NT2/D1 (cell line): ENCODE measurements around the gene MVK.

Experiments
- DNase-seq: peaks from one replicate; pipeline ENCODE4 v3.0.0-alpha.2; 2011; ENCODE audit warnings: low read depth, low spot score
- H3K27me3 ChIP-seq: 2 replicates; pipeline ENCODE4 v1.6.0; 2011; ENCODE audit warnings: mild to moderate bottlenecking; ENCODE audit not compliant: insufficient read length, insufficient read depth
- H3K36me3 ChIP-seq: 2 replicates; pipeline ENCODE4 v1.6.1; 2011; ENCODE audit warnings: mild to moderate bottlenecking, low read length, mixed read lengths; ENCODE audit not compliant: insufficient read depth, insufficient read length
- H3K4me1 ChIP-seq: 2 replicates; pipeline ENCODE4 v1.5.1; 2011; ENCODE audit not compliant: insufficient read depth, insufficient read length
- H3K4me3 ChIP-seq: 2 replicates; pipeline ENCODE4 v1.5.1; 2011; ENCODE audit warnings: low read depth; ENCODE audit not compliant: insufficient read length
- H3K9ac ChIP-seq: 2 replicates; pipeline ENCODE4 v1.6.0; 2011; ENCODE audit warnings: low read depth; ENCODE audit not compliant: insufficient read length
- H3K9me3 ChIP-seq: 2 replicates; pipeline ENCODE4 v1.5.1; 2011; ENCODE audit warnings: mild to moderate bottlenecking, low read length; ENCODE audit not compliant: insufficient read depth
- SUZ12 ChIP-seq: IDR thresholded peaks from 2 replicates; pipeline ENCODE4 v1.6.1; 2011; ENCODE audit not compliant: insufficient read length, insufficient read depth; ENCODE audit errors: extremely low read depth
- YY1 ChIP-seq: IDR thresholded peaks from 2 replicates; pipeline ENCODE4 v1.6.1; 2011; ENCODE audit not compliant: insufficient read length, insufficient read depth
- ZNF274 ChIP-seq: IDR thresholded peaks from 2 replicates; pipeline ENCODE4 v1.6.1; 2011; ENCODE audit warnings: mild to moderate bottlenecking, low read depth, low read length

MVK gene

DNA sequence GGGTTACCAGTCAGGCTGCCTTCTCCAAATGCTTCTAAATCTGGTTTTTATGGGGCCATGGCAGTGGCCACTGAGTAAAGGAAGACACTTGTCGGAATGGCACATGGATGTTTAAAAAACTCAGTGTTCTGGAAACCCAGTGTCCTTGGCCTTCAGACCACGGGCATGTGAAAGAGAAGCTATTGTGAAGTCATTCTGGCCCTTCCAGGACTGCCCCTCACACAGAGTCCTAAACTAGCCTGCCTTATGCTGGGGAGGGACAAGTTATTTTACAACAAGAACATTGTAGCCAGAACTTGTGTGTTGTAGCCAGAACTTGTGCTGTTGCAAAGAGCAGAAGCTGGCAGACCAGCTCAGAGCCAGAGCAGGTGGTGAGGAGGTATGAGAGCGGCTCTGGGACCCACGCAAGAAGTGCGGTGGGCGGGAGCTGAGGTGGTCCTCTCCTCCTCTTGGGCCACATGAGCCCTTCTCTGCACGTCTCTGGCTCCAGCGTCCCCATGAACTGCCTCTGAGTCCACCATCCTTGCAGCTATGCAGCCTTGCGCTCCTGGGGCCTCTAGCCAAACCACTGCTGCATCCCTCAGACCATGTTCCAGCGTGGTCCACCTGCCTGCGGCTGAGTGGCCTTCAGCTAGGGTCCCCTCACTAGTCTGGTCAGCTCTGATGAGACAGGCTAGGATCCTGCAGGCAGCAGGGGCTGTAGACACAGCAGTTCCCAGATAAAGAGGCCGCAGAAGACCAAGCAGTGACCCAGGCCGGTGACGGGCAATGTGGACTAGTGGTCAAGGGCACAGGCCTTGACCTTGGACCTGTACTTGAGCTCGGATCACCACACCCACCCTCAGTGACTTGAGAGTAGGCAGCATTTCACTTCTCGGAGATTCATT is 32.8 kb upstream of the MVK start:
- Histone ChIP-seq H3K4me3 (no peak overlapping the region), H3K9ac (no peak overlapping the region), H3K36me3 (peaks cover 19% of the 10 kb centered on the region), H3K9me3 (no peaks in the 10 kb centered on the region), H3K4me1 (peaks cover 7% of the 10 kb centered on the region), H3K27me3 (no peaks in the 10 kb centered on the region)
- DNase-seq: no peak
- no peak for TF ChIP-seq ZNF274
- no peak for TF ChIP-seq SUZ12
- TF ChIP-seq YY1: no peak

GRCh38 chr12:109541413-109541726 is 32.2 kb upstream of the MVK start:
- H3K9me3 ChIP-seq: no peaks in the 10 kb centered on the region
- H3K4me1 ChIP-seq: peaks cover 7% of the 10 kb centered on the region
- peaks cover 13% of the 10 kb centered on the region for H3K36me3 ChIP-seq
- H3K27me3 ChIP-seq: no peaks in the 10 kb centered on the region
- no peak overlapping the region for H3K4me3 ChIP-seq
- no peak for TF ChIP-seq SUZ12
- TF ChIP-seq YY1: no peak
- no peak for TF ChIP-seq ZNF274
- no peak overlapping the region for H3K9ac ChIP-seq
- DNase-seq: no peak

GRCh38 chr12:109542014-109542413 is 31.6 kb upstream of the MVK start:
- peaks cover 8% of the 10 kb centered on the region for H3K36me3 ChIP-seq
- no peaks in the 10 kb centered on the region for H3K9me3 ChIP-seq
- no peaks in the 10 kb centered on the region for H3K27me3 ChIP-seq
- H3K4me1 ChIP-seq: peaks cover 7% of the 10 kb centered on the region
- H3K9ac ChIP-seq: no peak overlapping the region
- DNase-seq: no peak
- H3K4me3 ChIP-seq: no peak overlapping the region
- TF ChIP-seq ZNF274 (no peak), SUZ12 (no peak), YY1 (no peak)

GRCh38 chr12:109542876-109543275 is 30.7 kb upstream of the MVK start:
- Histone ChIP-seq H3K9ac (no peak overlapping the region), H3K9me3 (no peaks in the 10 kb centered on the region), H3K36me3 (peaks cover 4% of the 10 kb centered on the region), H3K4me3 (no peak overlapping the region), H3K27me3 (no peaks in the 10 kb centered on the region), H3K4me1 (peaks cover 7% of the 10 kb centered on the region)
- no peak for DNase-seq
- no peak for TF ChIP-seq SUZ12
- no peak for TF ChIP-seq ZNF274
- TF ChIP-seq YY1: no peak

- DNase-seq: no peak
- peaks cover 7% of the 10 kb centered on the region for H3K4me1 ChIP-seq
- TF ChIP-seq ZNF274 (no peak), SUZ12 (no peak), YY1 (no peak)
Measured at GRCh38 chr12:109544955-109545531, 28.6 kb upstream of the MVK start.

GRCh38 chr12:109545826-109546225 is 27.8 kb upstream of the MVK start:
- no peaks in the 10 kb centered on the region for H3K9me3 ChIP-seq
- H3K36me3 ChIP-seq: no peaks in the 10 kb centered on the region
- H3K4me1 ChIP-seq: peaks cover 7% of the 10 kb centered on the region
- no peak for DNase-seq
- H3K4me3 ChIP-seq: no peak overlapping the region
- TF ChIP-seq YY1 (no peak), ZNF274 (no peak), SUZ12 (no peak)
- no peak overlapping the region for H3K9ac ChIP-seq
- no peaks in the 10 kb centered on the region for H3K27me3 ChIP-seq

More at GRCh38 chr12:109544955-109545531, 28.6 kb upstream of the MVK start:
- no peak overlapping the region for H3K4me3 ChIP-seq
- H3K36me3 ChIP-seq: peaks cover under 1% of the 10 kb centered on the region
- no peaks in the 10 kb centered on the region for H3K27me3 ChIP-seq
- no peaks in the 10 kb centered on the region for H3K9me3 ChIP-seq
- H3K9ac ChIP-seq: no peak overlapping the region

- DNase-seq: no peak
- Histone ChIP-seq H3K9ac (no peak overlapping the region), H3K4me3 (no peak overlapping the region), H3K27me3 (no peaks in the 10 kb centered on the region), H3K9me3 (no peaks in the 10 kb centered on the region), H3K36me3 (no peaks in the 10 kb centered on the region), H3K4me1 (peaks cover 7% of the 10 kb centered on the region)
- TF ChIP-seq ZNF274 (no peak), SUZ12 (no peak)
Measured at GRCh38 chr12:109547286-109547685, 26.3 kb upstream of the MVK start.

DNA sequence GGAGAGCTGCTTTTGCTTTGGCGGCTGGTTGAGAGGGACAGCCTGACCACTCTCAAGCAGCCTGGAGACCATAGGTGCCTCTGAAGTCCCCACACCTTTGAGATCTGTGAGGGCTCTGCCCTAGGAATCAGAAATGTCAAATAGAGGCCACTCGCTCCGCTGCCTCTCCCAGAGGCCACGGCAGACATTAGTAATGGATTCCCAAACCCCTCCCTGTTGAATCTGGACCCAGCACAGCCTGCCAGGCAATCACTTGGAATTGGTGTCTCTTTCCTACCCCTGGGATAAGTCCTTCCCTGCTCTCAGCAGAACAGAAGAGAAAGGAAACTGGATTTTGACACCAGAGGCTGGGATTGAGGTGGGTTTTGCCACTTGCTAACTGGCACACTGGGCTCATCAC is 25.3 kb upstream of the MVK start:
- H3K27me3 ChIP-seq: no peaks in the 10 kb centered on the region
- DNase-seq: no peak
- peaks cover 7% of the 10 kb centered on the region for H3K4me1 ChIP-seq
- TF ChIP-seq YY1 (no peak), ZNF274 (no peak), SUZ12 (no peak)
- H3K9ac ChIP-seq: no peak overlapping the region
- H3K36me3 ChIP-seq: no peaks in the 10 kb centered on the region
- H3K4me3 ChIP-seq: no peak overlapping the region
- H3K9me3 ChIP-seq: no peaks in the 10 kb centered on the region
